ENCODE measurements around the gene BCL3.
A peak's percentile ranks its signal among the peaks of the same experiment; 100 is the strongest.

BCL3 gene

DNA sequence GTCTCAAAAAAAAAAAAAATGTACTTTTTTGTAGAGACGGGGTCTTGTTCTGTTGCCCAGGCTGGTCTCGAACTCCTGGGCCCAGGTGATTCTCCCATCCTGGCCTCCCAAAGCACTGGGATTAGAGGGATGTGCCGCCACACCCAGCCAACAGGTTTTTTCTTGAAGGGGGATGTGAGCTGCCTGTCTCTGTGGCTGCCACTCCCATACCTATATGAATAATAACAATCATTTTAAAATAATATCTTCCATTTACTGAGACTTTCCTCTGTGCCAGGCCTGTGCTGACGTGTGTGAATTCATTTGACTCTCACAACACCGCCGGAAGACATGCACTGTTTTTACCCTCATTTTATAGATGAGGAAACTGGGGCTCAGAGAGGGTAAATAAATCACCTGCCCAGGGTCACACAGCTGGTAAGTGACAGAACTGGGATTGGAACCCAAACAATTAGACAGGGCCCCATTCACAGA, 7.2 kb upstream of the BCL3 start:
- TF ChIP-seq, protein P1, sequence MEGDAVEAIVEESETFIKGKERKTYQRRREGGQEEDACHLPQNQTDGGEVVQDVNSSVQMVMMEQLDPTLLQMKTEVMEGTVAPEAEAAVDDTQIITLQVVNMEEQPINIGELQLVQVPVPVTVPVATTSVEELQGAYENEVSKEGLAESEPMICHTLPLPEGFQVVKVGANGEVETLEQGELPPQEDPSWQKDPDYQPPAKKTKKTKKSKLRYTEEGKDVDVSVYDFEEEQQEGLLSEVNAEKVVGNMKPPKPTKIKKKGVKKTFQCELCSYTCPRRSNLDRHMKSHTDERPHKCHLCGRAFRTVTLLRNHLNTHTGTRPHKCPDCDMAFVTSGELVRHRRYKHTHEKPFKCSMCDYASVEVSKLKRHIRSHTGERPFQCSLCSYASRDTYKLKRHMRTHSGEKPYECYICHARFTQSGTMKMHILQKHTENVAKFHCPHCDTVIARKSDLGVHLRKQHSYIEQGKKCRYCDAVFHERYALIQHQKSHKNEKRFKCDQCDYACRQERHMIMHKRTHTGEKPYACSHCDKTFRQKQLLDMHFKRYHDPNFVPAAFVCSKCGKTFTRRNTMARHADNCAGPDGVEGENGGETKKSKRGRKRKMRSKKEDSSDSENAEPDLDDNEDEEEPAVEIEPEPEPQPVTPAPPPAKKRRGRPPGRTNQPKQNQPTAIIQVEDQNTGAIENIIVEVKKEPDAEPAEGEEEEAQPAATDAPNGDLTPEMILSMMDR (IDR thresholded peaks at IDR 0.05), result no peak
- no peaks in the 10 kb centered on the region for H3K9me3 ChIP-seq
- peaks cover 93 to 97% of the 10 kb centered on the region in 2 experiments for H3K4me1 ChIP-seq (ENCODE audit: control insufficient read depth in 1 of 2, insufficient read depth in 1 of 2, low read depth in 1 of 2, low read length in 1 of 2)
- peak overlapping the region; percentile 17 to 52 for H3K4me3 ChIP-seq (ENCODE audit: low read depth in 1 of 2, low read length in 1 of 2)
- no peaks in the 10 kb centered on the region for H3K27me3 ChIP-seq
- H3K36me3 ChIP-seq, result no peaks in the 10 kb centered on the region
- H3K27ac ChIP-seq, result peak overlapping the region; percentile 89

DNA sequence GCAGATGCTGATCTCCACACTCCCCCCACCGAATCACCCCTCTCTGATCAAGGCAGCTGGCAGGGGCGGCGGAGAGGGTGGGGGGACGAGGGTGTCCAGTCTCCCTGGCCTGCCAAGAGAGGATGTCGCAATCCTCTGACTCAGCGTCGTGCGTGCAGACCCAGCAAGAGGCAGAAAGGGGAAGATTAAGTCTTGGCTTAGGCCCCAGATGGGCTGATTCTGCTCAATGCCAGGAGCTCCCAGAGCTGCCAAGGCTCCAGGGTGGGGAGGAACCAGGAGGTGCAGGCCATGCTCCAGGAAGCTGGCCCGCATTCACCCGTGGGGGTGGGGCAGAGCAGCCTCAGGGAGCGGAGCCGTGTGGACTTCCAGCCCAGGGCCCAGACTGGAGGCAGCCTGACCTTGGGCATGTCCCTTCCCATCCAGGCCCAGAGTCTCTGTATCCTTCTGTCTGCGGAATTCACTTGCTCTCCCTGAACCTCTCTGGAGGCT, 6.6 kb upstream of the BCL3 start:
- TF ChIP-seq, protein P1 (IDR thresholded peaks at IDR 0.05), result peak; percentile 19
- Histone ChIP-seq H3K4me3 (ENCODE audit: low read depth in 1 of 2, low read length in 1 of 2) (peak overlapping the region; percentile 34 to 52), H3K4me1 (ENCODE audit: control insufficient read depth in 1 of 2, insufficient read depth in 1 of 2, low read depth in 1 of 2, low read length in 1 of 2) (peaks cover 93 to 97% of the 10 kb centered on the region in 2 experiments), H3K36me3 (no peaks in the 10 kb centered on the region), H3K27me3 (no peaks in the 10 kb centered on the region), H3K27ac (peak overlapping the region; percentile 89), H3K9me3 (no peaks in the 10 kb centered on the region)

DNA sequence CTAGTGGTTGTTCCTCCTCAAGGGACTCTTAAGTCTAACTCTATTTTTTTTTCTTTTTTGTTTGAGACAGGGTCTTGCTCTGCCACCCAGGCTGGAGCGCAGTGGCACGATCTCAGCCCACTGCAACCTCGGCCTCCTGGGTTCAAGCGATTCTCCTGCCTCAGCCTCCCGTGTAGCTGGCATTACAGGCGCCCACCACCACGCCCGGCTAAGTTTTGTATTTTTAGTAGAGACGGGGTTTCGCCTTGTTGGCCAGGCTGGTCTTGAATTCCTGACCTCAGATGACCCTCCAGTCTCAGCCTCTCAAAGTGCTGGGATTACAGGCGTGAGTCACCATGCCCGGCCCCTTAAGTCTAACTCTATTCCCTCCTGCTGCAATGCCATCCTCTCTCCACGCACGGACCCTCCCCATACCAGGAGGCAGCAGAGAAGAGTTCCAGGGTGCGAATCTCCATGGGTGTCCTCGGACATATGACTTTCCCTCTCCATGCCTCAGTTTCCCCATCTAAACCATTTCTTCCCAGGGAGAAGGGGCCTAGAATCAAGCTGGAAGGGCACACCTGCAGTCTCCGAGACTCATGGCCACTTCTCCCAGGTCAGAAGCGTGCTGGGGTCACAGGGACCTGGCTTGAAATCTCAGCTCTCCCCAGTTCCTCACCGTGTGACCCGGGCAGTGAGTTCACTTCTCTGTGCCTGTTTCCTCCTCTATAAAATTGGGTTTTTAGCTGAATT, 6.0 kb upstream of the BCL3 start:
- Histone ChIP-seq H3K27ac (peak overlapping the region; percentile 89), H3K27me3 (no peaks in the 10 kb centered on the region), H3K36me3 (no peaks in the 10 kb centered on the region), H3K4me1 (ENCODE audit: control insufficient read depth in 1 of 2, insufficient read depth in 1 of 2, low read depth in 1 of 2, low read length in 1 of 2) (peaks cover 93 to 95% of the 10 kb centered on the region in 2 experiments), H3K9me3 (no peaks in the 10 kb centered on the region), H3K4me3 (ENCODE audit: low read depth in 1 of 2, low read length in 1 of 2) (peak overlapping the region; percentile 34 to 52)
- TF ChIP-seq, protein P1 (IDR thresholded peaks at IDR 0.05), result no peak

DNA sequence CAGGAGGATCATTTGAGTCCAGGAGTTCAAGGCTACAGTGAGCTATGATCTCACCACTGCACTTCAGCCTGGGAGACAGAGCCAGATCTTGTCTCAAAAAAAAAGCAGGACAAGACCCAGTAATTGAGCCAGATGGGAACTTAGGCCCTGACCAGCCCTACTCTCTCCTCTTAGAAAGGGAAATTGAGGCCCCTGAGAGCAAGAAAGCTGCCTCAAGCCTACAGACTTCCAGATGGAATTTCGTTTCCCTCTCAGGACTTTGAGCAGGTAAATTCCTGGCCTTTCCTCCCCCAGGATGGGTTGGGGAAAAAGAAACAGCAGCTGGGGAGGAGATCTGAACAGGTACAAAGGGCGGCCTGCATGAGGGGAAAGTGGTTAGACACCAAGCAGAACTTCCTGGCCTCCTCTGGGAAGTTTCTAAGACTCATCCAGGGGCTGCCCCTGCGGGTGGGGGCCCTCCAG, 3.6 kb upstream of the BCL3 start:
- H3K36me3 ChIP-seq, result peaks cover 1% of the 10 kb centered on the region
- H3K4me3 ChIP-seq (ENCODE audit: low read depth in 1 of 2, low read length in 1 of 2), result peak overlapping the region in 1 of 2 experiments; percentile 43
- peaks cover 79 to 81% of the 10 kb centered on the region in 2 experiments for H3K4me1 ChIP-seq (ENCODE audit: control insufficient read depth in 1 of 2, insufficient read depth in 1 of 2, low read depth in 1 of 2, low read length in 1 of 2)
- H3K27ac ChIP-seq, result peak overlapping the region; percentile 89
- TF ChIP-seq, protein P1 (IDR thresholded peaks at IDR 0.05), result no peak
- H3K27me3 ChIP-seq, result no peaks in the 10 kb centered on the region
- H3K9me3 ChIP-seq, result no peaks in the 10 kb centered on the region

DNA sequence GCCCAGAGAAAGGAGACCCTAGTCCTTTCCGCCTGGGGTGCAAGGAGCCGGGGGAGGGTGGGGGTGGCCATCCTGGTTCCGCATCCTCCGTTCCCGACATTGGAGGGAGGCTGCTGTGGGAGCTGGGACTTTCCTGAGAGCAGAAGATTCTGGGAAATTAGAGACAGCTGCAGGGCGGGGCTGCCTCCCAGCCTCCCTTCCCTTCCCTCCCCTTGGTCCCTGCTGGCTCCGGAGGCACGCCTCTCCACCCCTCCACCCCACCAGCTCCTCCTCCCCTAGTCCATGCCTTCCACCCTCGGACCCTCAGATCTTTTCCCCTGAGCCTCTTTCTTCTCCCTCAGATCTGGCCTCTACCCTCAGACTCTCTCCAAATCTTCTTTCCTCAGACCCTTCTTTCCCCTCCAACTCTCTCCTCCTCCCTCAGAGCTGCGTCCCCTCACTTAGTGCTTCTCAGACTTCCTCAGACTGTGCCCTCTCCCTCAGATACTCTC, 3.1 kb upstream of the BCL3 start:
- TF ChIP-seq, protein P1 (IDR thresholded peaks at IDR 0.05), result no peak
- H3K4me3 ChIP-seq (ENCODE audit: low read depth in 1 of 2, low read length in 1 of 2), result no peak overlapping the region
- H3K36me3 ChIP-seq, result peaks cover 6% of the 10 kb centered on the region
- peaks cover 80 to 84% of the 10 kb centered on the region in 2 experiments for H3K4me1 ChIP-seq (ENCODE audit: control insufficient read depth in 1 of 2, insufficient read depth in 1 of 2, low read depth in 1 of 2, low read length in 1 of 2)
- no peaks in the 10 kb centered on the region for H3K9me3 ChIP-seq
- peak overlapping the region; percentile 89 for H3K27ac ChIP-seq
- H3K27me3 ChIP-seq, result no peaks in the 10 kb centered on the region
